Activated CD4-positive, alpha-beta T cell treated with anti-CD3 and anti-CD28 coated beads for 24 hours (primary cell): ENCODE measurements around the gene TOR1A.
A peak's percentile ranks its signal among the peaks of the same experiment; 100 is the strongest.
"Not testable (repeated sequence)": the region's sequence is repeated elsewhere in the genome, so short reads cannot be mapped to it uniquely, and the experiment has no call there.

Experiments used
- DNase-seq, 2 donors: peaks; one replicate each; pipeline ENCODE4 v3.0.0-alpha.2; 2020; ENCODE audit warnings: low read depth in 2 of 2

The TOR1A gene

DNA sequence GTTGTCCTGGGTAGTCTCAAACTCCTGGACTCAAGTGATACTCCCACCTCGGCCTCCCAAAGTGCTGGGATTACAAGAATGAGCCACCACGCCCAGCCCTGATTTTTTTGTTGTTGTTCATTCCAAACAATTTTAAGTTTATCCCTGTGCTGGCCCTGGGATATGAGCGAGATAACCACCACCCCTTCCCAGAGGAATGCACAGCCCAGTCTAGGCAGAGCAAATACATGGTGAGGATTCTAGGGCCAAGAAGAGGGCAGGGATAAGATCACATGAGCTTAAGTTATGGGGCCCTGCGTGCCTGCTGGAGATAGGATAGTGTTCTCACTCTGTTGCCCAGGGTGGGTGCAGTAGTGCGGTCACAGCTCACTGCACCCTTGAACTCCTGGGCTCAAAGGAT, 42.0 kb downstream of the TOR1A start:
- DNase-seq, result no peak

DNA sequence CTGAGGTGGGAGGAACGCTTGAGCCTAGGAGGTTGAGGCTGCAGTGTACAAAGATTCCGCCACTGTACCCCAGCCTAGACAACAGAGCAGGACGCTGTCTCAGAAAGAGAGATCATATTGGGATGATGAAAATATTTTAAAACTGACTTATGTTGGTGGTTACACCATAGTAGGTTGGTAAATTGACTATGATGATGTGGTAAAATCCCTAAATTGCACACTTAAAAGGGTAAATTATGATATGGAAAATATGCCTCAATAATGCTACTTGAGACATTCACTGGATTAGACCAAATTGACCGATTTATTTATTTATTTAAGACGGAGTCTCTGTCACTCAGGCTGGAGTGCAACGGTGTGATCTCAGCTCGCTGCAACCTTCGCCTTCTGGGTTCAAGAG, 42.8 kb downstream of the TOR1A start:
- no peak for DNase-seq

DNA sequence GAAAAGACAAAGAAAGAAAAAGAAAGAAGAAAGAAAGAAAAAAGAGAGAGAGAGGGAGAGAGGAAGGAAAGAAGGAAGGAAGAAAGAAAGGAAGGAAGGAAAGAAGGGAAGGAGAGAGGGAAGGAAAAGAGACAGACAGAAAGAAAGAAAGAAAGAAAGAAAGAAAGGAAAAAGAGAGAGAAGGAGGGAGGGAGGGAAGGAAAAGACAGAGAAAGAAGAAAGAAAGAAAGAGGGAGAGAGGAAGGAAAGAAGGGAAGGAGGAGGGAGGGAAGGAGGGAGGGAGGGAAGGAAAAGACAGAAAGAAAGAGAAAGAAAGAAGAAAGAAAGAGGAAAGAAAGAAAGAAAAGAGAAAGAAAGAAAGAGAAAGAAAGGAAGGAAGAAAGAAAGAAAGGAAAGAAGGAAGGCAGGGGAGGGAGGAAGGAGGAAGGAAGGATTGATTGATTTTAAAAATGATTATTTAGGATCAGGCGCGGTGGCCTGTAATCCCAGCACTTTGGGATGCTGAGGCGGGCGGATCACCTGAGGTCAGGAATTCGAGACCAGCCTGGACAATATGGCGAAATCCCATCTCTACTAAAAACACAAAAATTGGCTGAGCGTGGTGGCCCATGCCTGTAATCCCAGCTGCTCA, 44.3 kb downstream of the TOR1A start:
- DNase-seq, result no peak

DNA sequence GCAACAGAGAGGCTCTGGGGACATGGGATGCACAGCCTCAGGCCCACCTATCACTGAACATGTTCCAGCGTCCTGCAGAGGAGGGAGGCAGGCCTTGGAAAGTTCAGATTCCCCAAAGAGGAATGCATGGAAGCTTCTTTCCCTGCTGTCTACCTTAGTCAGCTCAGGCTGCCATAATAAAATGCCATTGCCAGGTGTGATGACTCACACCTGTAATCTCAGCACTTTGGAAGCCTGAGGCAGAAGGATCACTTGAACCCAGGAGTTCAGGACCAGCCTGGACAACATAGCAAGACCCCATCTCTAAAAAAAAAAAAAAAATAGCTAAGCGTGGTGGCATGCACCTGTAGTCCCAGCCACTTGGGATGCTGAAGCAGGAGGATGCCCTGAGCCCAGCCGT, 45.5 kb downstream of the TOR1A start:
- no peak for DNase-seq

DNA sequence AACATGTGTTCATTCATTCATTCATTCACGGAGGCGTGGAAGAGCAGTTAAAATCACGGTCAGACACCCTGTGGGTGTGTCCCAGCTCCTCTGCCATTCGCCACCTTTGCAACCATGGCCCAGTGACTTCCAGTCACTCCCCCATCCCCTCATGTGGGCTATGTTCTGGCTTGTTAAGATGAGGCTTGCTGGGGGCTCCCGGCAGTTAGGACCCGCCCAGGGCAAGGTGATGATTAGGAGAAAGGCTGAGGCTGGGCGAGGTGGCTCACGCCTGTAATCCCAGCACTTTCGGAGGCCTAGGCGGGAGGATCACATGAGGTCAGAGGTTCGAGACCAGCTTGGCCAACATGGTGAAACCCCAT, 46.2 kb downstream of the TOR1A start:
- DNase-seq, result no peak

DNA sequence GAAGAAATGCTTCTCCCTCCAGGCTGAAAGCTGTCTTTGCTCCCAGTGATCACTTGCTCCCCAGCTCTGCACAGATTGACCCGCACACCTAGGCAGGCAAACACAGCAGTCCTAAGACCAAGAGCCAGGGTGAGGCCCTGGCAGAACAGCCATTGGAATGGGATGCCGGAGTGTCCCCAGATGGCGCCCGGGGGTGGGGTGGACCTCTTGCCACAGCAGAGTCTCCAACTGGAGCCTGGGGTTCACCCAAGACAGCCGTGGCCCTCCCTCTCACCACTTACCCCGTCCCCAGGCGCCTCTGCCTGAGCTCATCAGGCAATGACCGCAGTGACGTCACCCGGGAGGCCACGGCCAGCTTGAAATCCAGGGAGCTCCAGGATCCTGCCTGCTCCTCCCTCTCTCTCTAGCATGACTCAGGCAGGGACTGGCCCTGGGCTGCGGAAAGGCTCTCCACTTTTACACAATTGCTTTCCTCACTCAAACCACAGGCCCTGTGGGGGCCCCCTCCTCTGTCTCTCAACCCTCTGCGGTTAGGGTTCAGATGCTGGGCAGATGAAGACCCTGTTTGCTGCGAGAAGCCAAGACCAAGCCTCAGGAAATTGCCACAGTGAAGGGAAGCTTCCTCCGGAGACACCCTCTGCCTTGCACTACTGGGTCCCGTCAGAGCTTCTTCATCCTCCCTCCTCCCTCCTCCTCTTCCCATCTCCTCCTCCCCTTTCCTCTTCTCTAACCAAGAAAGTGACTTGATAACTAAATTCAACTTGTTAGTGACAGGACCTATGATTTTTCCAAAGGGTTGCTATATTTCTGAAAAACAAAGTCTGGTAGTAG, 46.8 kb downstream of the TOR1A start:
- peak in 1 of 2 donors; percentile 60 for DNase-seq

DNA sequence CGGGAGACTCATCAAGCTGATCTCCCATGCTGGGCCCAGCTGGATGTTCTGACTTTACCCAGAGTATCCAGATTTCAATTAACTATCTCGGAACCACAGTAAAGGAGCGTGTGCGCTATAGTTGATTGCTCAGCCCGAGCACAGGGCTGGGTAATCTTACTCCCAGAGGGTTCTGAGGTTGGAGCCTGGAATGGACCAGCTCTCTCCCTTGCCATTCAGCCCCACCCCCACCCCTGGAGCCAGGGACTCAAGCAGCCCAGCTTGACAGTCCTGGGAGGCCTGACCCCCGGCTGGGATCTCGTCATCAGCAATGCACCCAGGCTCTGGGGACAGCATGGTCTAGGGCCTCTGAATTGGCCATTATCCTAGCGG, 47.4 kb downstream of the TOR1A start:
- DNase-seq, result no peak

DNA sequence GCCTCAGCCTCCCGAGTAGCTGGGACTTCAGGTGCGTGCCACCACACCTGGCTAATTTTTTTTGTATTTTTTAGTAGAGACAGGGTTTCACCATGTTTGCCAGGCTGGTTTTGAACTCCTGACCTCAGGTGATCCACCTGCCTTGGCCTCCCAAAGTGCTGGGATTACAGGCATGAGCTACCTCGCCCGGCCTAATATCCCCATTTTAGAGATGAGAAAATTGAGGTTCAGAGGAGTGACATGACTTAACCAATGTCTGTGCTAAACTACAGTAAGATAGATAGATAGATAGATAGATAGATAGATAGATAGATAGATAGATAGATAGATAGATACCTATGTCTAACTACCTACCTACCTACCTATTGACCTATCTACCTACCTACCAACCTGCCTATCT, 47.8 kb downstream of the TOR1A start:
- not testable (repeated sequence) for DNase-seq

DNA sequence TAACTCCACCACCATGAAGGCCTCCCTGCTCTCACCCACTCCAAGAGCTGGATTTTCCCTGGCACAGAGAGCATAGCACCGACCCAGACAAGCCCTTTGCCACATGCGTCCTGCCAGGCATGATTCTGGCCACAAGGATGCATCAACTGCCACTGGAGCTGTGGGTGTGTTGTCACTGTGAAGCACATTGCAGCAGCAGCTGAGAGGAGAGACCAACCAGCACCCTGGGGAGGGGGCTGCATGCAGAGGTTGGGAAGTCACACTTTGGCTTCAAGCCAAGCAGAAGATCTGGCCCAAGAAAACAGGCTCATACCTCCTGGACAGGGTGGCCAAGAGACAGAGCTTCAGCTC, 48.5 kb downstream of the TOR1A start:
- DNase-seq, result no peak

DNA sequence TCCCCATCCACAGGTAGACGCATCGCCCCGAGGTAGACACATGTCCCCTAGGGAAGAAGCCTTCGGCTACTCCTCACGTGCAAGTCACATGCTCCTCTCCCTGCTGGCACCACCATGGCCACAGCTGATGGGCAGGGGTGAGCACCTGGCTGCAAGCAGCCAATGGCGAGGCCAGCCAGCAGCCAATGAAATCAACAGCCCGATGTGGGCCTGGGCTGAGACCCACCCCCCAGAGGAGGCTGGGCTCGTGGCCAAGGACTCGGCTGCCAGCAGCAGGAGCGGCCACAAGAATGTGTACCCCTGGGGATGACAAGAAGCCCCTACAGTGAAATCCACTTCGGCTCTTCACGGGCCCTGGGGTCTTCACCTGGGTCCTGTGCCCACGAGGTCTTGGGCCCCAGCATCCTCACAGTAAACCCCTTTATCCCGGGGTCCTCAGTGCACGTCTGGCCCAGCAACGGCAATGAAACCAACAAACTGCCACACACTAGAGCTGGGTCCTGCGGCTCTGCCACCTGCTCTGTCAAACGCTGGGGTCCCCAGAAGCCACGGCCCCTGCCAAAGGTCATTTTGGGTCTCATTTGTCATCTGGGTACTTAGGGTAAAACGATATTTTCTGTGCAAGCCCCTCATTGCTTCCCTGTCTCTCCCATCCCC, 49.0 kb downstream of the TOR1A start:
- no peak for DNase-seq

DNA sequence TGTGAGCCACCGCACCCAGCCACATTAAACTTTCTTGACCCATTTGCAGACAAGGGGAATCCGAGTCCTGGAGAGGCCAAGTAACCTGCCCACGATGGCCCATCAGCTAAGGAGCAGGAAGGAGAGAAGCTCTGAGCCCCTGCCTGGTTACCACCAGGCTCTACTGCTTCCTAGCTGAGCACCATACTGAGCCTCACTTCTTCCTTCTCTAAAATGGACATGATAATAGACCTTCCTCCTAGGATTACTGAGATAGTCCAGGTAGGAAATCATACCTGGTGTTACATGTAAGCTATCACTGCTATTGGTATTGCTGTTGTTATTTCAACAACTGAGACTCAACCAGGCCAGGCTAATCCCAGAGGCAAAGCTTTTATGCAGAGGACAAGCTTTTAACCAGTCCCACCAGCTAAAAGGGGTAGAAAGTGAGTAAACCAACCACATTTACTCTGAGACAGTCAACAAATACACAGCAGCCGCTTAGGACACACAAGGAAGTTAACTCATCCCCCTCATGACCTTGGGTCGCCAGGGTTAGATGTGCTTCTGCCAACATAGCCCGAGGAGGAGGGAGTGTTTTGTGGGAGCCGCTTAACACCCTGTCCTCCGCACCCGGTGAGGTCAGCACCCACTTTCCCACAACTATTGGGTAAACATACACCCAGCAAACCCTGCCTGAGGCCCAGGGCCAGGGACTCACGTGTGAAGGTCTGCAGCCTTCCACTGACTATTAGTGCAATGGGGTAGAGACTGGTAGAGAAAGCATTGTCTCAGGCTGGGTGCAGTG, 50.5 kb downstream of the TOR1A start:
- no peak for DNase-seq

DNA sequence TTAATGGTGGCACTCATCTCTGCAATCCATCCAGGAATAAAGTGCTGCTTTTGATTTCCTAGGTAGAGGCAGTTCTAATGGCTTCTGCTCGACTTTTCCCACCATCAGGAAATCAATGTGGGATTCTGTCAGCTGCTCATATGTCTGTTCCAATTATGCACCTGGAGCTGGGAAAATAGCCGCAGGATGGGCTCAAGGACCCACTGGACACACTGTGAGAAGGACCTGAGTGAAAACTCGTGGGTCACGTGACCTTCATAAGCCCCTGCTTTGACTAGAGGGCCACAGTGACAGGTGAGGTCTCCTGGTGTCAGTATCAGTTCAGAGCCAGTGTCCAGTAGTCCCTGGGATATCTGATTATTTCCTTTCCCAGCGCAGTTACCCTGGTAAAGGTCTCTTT, 53.2 kb downstream of the TOR1A start:
- DNase-seq, result no peak

DNA sequence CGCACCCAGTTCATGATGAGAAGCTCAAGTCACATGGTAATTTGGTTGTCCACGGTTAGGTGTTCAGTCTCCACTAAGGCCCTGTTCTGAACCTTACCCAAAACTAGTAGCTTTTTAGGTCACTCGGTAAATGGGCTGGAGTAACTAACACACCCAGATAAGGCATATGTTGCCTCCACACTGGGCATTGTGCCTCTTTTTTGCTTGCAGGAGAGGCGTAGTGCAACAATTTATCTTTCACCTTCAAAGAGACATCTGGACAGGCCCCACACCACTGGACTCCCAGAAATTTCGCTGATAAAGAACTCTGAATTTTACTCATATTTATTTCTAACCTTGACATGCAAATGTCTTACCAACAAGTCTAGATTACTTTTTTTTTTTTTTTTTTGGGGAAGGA, 54.3 kb downstream of the TOR1A start:
- DNase-seq, result no peak

DNA sequence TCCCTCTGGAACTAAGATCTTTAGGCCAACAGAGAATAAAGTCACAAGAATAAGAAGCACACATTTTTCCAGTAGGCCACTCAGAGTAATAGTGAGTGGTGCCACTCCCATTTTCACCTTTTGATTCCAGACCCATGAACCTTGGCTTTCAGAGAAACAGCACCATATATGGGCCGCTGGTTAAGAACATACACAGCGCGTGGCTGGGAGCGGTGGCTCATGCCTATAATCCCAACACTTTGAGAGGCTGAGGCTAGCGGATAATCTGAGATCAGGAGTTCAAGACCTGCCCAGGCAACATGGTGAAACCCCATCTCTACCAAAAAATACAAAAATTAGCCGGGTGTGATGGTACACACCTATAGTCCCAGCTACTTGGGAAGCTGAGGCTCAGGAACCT, 55.5 kb downstream of the TOR1A start:
- DNase-seq, result no peak

DNA sequence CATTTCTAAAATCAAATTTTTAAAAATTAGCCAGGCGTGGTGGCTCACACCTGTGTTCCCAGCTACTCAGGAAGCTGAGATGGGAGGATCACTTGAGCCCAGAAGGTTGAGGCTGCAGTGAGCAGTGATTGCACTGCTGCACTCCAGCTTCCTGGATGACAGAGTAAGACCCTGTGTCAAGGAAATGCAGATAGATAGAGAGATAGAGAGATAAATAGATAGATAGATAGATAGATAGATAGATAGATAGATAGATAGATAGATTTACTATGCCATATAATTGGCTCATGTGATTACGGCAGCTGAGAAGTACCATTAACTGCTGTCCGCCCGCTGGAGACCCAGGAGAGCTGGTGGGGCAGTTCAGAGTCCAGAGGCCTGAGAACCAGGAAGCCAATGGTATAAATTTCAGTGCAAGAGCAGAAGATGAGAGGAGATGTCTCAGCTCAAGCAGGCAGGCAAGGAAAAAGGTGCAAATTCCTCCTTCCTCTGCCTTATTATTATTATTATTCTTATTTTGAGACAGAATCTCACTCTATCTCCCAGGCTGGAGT, 58.1 kb downstream of the TOR1A start:
- DNase-seq, result no peak

DNA sequence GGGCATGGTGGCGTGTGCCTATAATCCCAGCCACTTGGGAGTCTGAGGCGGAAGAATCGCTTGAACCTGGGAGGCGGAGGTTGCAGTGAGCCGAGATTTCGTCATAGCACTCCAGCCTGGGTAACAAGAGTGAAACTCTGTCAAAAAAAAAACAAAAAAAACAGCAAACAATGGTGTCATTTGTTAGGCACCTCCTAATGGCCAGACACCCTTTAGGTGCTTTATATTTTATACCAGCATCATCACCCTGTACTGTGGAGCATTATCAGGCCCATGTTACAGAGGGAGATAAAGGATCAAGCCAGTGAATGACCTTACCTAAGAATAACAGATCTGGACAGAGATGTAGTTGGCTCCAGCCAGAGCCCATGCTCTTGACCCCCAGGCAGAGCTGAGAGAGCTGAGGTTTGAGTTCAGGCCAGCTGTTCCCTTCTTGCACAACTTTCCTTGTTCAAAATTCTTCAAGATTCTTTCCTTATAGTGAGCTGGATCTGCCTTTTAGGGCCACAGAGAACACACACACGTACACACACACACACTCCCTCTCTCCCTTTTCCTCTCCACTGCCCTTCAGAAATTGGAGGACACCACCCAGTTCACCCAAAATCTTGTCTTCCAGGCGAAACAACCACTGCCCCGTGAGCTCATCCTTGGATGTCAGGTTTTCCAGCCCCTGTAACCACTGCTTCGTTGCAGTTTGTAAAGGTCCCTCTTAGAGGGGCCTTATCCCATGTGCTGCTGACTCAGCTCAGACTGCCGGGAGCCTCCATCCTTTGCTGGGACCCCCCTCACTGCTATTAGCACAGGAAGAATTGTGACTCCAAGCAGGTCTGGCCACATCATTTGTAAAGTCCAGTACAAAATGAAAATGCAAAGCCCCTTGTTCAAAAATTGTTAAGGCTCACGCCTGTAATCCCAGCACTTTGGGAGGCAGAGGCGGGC, 60.7 kb downstream of the TOR1A start:
- no peak for DNase-seq
